NCI-H748 treated with DMSO at 0.1 percent for 48 hours (cell line): ENCODE measurements around the gene SLC22A25.
"Not testable (repeated sequence)": the region's sequence is repeated elsewhere in the genome, so short reads cannot be mapped to it uniquely, and the experiment has no call there.

Source experiments
- DNase-seq: peaks from one replicate; lab custom pipeline; 2025; lab: John Stamatoyannopoulos, UW

The SLC22A25 gene

DNA sequence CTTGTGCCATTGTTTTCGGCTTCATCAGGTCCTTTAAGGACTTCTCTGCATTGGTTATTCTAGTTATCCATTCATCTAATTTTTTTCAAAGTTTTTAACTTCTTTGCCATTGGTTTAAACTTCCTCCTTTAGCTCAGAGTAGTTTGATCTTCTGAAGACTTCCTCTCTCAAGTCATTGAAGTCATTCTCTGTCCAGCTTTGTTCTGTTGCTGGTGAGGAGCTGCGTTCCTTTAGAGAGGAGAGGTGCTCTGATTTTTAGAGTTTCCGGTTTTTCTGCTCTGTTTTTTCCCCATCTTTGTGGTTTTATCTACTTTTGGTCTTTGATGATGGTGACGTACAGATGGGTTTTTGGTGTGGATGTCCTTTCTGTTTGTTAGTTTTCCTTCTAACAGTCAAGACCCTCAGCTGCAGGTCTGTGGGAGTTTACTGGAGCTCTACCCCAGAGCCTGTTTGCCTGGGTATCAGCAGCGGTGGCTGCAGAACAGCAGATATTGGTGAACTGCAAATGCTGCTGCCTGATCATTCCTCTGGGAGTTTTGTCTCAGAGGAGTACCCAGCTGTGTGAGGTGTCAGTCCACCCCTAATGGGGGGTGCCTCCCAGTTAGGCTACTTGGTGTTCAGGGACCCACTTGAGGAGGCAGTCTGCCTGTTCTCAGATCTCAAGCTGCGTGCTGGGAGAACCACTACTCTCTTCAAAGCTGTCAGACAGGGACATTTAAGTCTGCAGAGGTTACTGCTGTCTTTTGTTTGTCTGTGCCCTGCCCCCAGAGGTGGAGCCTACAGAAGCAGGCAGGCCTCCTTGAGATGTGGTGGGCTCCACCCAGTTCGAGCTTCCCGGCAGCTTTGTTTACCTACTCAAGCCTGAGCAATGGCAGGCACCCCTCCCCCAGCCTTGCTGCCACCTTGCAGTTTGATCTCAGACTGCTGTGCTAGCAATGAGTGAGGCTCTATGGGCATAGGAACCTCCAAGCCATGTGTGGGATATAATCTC is 7.6 kb downstream of the SLC22A25 start:
- not testable (repeated sequence) for DNase-seq

DNA sequence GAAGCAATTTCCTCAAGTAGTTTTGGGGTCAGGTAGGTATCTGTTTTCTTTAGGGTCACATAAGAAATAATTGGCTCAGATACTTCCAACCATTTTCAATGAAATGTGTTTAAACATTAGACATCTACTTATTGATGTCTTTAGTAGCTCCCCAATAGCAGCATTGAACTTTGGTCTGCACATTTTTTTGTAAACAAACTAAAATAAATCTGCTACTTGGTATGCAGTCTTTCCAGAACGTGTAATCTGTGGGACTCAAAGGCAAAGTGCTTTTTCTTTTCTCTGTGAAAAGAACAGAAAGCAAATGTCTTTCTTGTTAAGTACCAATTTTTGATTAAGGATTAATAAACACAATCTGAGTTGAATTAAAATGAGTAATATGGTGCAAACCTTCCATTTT is 13.6 kb downstream of the SLC22A25 start:
- DNase-seq, result no peak

DNA sequence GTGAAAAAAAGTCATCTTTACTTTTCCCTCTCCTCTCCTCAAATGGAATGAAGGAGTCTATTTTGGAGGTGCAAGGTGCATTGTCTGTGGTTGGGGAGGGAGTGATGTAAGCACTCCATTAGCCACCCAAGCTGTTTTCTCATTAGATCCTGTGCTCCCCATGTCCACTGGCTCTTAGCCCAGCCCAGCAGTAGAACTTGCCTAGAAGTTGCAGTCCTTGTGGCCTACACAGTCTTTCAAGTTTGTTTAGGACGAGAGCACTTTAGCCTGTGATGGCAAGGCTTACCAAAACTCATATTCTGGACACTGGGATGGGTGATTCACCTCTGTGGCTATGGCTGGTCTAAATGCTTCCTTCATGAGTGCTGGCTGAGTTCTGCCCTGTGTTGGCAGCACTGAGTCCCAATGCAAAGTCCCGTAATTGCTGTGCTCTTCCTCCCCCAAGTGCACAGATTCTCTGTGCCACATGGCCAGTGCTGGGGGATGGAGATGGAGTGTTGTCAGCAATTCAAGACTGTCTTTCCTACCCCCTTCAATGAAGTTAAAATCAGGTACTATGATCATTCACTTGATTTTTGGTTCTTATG is 15.8 kb downstream of the SLC22A25 start:
- DNase-seq, result no peak

DNA sequence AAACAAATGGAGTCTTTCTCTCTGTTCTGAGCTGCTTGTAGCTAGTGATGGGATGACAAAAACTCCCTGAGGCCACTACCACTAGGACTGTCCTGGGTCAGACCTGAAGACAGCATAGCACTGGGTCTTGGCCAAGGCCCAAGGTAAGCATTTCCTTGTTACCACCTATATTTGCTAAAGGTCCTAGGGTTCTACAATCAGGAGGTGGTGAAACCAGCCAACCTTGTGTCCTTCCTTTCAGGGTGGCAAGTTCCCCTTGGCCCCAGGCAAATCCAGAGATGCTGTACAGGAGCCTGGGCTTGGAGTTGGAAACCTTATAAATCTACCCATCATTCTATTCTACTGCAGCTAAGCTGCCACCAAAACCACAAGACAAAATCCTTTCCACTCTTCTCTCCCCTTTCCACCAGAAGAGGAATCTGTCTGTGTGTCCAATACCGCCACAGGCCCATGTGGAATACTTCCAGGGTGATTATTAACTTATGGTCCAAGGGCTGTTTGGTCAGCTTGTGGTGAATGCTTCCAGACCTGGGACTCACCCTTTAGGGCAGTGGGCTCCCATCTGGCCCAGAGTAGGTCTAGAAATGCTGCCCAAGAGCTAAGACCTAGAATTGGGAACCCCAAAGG is 16.8 kb downstream of the SLC22A25 start:
- no peak for DNase-seq

DNA sequence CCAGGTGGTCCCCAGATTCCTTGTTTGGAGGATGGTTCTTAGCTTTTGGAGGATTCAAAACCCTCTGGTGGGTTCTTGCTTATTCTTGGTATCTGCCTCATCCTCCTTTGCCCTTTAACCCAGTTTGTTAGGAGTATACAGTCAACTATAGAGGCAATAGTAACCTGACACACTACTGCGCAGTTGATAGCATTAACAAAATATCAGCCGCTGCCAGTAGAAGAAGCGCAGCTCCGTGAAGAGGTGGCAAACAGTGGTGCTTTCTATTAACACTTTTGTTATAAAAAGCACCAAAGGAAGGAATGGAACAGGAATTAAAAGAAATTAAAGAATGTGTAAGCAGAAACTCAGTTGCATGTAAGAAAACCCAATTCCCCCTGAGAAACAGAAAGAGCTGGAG is 29.3 kb downstream of the SLC22A25 start:
- no peak for DNase-seq

DNA sequence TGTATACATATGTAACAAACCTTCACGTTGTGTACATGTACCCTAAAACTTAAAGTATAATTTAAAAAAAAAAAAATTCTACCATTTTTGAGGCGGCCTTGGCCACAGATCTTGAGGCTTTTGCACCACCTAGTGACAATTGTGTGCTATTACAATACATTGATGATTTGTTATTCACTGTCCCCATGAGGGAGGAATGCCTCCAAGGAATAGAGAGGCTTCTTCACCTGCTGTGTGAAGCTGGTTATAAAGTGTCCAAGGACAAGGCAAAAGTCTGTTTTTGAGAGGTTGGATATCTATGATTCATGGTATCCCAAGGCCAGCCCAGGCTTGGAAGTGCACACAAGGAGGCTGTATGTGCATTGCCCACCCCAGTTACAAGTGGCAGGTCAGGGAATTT is 30.7 kb downstream of the SLC22A25 start:
- DNase-seq, result no peak

DNA sequence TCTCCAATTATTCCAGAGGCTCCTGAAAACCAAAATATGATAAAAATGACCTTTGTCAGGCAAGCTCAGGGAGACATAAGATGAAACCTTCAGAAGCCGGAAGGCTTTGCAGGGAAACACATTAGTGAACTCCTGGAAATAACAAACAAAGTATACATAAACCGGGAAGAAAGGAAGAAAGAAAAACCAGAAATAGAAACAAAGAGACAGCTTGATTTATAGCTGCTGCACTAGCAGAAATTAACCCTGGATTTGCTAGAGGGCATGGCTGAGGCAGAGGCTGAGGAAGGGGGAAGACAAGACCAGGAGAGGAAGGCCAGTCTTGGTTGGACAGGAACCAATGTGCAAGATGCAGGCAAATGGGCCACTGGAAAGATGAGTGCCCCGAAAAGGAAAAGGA is 33.3 kb downstream of the SLC22A25 start:
- no peak for DNase-seq
